WERI-Rb-1 (cell line): ENCODE data around the gene PHF14.
"Not testable (repeated sequence)": the region's sequence is repeated elsewhere in the genome, so short reads cannot be mapped to it uniquely, and the experiment has no call there.

Experiments used
- DNase-seq: peaks from one replicate; pipeline ENCODE4 v3.0.0-alpha.2; 2020
- H3K27ac ChIP-seq: fragments of 250-450 bp; sonication (Bioruptor Pico); 2 replicates; pipeline ENCODE4 v1.5.1; 2020; ENCODE audit warnings: mild to moderate bottlenecking, moderate library complexity
- H3K27me3 ChIP-seq: fragments of 250-450 bp; sonication (Bioruptor Pico); 2 replicates; pipeline ENCODE4 v1.5.1; 2021; ENCODE audit warnings: mild to moderate bottlenecking, low read depth, moderate library complexity; ENCODE audit not compliant: insufficient read depth, severe bottlenecking
- H3K36me3 ChIP-seq: fragments of 250-450 bp; sonication (Bioruptor Pico); 2 replicates; pipeline ENCODE4 v1.5.1; 2020; ENCODE audit warnings: mild to moderate bottlenecking, moderate library complexity
- H3K4me3 ChIP-seq: 2 replicates; pipeline ENCODE4 v1.5.1; 2011; ENCODE audit warnings: low read depth, mild to moderate bottlenecking, control low read depth, low read length
- H3K9me3 ChIP-seq: fragments of 250-450 bp; sonication (Bioruptor Pico); 2 replicates; pipeline ENCODE4 v1.5.1; 2021; ENCODE audit warnings: mild to moderate bottlenecking, moderate library complexity; ENCODE audit not compliant: severe bottlenecking
- CTCF ChIP-seq: IDR thresholded peaks from 2 replicates; pipeline ENCODE4 v1.5.1; 2011; ENCODE audit warnings: low read depth, mild to moderate bottlenecking, control low read depth, inconsistent platforms, low read length

PHF14 gene

GRCh38 chr7:10977113-10977512, 3.4 kb downstream of the PHF14 start:
- Histone ChIP-seq H3K9me3 (no peaks in the 10 kb centered on the region), H3K27ac (no peak overlapping the region), H3K27me3 (no peaks in the 10 kb centered on the region), H3K36me3 (peaks cover 28% of the 10 kb centered on the region), H3K4me3 (no peak overlapping the region)
- no peak for DNase-seq
- no peak for TF ChIP-seq CTCF

- Histone ChIP-seq H3K27me3 (no peaks in the 10 kb centered on the region), H3K27ac (no peak overlapping the region), H3K9me3 (no peaks in the 10 kb centered on the region), H3K36me3 (peaks cover 33% of the 10 kb centered on the region), H3K4me3 (no peak overlapping the region)
- TF ChIP-seq CTCF, result no peak
- DNase-seq, result no peak
Measured at GRCh38 chr7:10981317-10981716, 7.6 kb downstream of the PHF14 start.

GRCh38 chr7:10990748-10991147, 17.1 kb downstream of the PHF14 start:
- not testable (repeated sequence) for H3K27me3 ChIP-seq, H3K4me3 ChIP-seq, H3K9me3 ChIP-seq, H3K27ac ChIP-seq, DNase-seq
- peaks cover 49% of the 10 kb centered on the region for H3K36me3 ChIP-seq

- H3K27me3 ChIP-seq, H3K4me3 ChIP-seq, H3K27ac ChIP-seq, DNase-seq, H3K9me3 ChIP-seq: not testable (repeated sequence)
- H3K36me3 ChIP-seq, result peaks cover 60% of the 10 kb centered on the region
Measured at GRCh38 chr7:10995482-10996166, 22.0 kb downstream of the PHF14 start.

- Histone ChIP-seq H3K27ac (no peak overlapping the region), H3K36me3 (peaks cover 34% of the 10 kb centered on the region), H3K27me3 (no peaks in the 10 kb centered on the region), H3K4me3 (no peak overlapping the region), H3K9me3 (no peaks in the 10 kb centered on the region)
- no peak for DNase-seq
- TF ChIP-seq CTCF, result no peak
Measured at GRCh38 chr7:10998996-10999757, 25.5 kb downstream of the PHF14 start.

- H3K9me3 ChIP-seq, result no peaks in the 10 kb centered on the region
- DNase-seq, result no peak
- H3K36me3 ChIP-seq, result peaks cover 6% of the 10 kb centered on the region
- TF ChIP-seq CTCF, result no peak
- H3K4me3 ChIP-seq, result no peak overlapping the region
- no peaks in the 10 kb centered on the region for H3K27me3 ChIP-seq
- H3K27ac ChIP-seq, result no peak overlapping the region
Measured at GRCh38 chr7:11005202-11005601, 31.5 kb downstream of the PHF14 start.
